ENCODE data around the gene ZBTB7C.

Gene ZBTB7C

DNA sequence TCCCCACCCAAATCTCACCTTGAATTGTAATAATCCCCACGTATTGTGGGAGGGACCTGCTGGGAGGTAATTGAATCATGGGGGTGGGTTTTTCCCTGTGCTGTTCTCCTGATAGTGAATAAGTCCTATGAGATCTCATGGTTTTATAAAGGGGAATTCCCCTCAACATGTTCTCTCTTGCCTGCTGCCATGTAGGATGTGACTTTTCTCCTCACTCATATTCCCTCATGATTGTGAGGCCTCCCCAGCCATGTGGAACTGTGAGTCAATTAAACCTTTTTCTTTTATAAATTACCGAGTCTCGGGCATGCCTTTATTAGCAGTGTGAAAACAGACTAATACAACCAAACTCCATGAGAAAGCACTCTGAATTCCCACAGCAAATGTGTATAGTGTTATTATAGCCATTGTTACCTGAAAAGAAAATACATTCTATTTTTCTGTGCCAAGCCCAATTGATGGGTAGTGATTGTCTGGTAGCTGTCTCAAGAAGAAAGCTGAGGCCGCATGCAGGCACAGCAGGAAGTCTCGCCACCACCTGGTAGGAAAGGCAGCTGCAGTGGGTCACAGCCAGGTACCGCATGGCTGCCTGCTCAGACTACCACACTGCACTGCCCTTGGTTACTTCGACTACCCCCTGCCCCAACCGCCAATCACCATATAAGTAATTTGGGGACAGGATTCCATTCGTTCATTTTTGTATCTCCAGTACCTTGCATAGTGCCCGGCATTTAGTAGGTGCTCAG is 10.3 kb upstream of the ZBTB7C start:
- no peak overlapping the region for H3K27ac ChIP-seq
- DNase-seq (ENCODE audit: low read depth, low spot score): no peak

DNA sequence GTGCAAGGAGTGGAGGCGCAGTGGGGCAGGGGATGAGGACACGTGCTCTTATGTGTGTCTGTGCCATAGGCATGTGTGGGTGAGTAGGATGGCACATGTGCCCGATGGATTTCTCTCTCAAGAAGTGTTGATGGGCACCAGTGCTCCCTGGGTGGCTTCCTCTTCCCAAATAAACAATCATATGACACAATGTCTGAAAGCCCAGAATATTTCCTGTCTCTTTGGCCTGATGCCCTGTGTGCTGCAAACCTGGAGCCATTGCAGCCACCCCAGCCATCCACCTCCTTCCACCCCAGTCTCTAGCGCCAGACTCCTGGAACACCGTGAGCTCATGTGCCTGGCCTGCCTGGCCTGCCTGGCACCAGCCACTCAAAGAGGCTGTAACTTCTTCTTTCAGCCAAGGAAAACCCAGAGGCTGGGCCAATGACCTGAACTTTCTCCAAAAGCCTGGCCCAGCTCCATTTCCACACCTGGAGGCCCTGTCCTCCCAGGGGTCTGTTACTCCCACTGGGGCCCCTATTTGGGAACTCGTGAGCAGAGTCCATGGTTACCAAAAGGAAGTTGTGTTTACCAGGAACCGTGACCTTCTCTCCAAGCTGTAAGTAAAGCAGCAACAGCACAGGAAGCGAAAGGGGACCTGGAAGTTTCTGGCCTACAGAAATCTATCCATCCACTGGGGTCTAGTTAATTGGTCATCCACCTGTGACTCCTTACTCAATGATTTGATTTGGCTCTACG is 9.5 kb upstream of the ZBTB7C start:
- no peak overlapping the region for H3K27ac ChIP-seq
- no peak for DNase-seq (ENCODE audit: low read depth, low spot score)

DNA sequence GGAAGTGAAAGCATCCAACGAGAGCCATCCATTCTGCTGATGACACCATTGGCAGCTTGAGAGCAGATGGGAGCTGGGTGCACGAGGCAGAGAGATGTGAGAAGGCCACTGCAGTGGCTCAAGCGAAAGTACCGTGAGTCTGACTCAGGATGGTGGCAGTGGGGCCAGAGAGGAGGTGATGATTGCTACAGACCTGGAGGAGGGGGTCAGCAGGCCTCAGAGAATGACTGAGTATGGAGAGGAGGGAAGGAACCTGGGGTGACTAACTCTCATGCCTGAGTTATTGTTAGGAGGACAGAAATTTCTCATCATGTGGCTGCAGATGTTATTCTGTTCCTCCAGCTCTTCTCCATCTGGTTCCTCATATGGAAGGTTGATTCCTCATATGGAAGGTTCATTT is 8.8 kb upstream of the ZBTB7C start:
- DNase-seq (ENCODE audit: low read depth, low spot score): no peak
- H3K27ac ChIP-seq: no peak overlapping the region

DNA sequence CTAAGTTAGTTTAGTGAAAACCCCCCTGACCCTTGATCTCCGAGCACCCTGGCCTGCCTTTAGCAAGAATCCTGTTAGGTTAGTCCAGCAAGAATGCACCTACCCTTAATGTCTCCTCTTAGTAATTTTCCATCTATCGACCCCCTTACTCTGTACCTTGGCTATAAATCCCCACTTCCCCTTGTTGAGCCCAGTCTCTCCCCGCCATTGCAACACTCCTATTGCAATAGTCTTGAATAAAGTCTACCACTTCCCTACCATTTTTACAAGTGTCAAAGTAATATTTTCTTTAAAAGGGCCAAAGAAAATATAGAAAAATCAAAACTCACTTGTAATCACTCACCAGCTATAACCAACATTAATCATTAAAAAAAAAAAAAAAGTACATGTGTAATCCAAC is 4.2 kb upstream of the ZBTB7C start:
- DNase-seq (ENCODE audit: low read depth, low spot score): no peak
- H3K27ac ChIP-seq: no peak overlapping the region

DNA sequence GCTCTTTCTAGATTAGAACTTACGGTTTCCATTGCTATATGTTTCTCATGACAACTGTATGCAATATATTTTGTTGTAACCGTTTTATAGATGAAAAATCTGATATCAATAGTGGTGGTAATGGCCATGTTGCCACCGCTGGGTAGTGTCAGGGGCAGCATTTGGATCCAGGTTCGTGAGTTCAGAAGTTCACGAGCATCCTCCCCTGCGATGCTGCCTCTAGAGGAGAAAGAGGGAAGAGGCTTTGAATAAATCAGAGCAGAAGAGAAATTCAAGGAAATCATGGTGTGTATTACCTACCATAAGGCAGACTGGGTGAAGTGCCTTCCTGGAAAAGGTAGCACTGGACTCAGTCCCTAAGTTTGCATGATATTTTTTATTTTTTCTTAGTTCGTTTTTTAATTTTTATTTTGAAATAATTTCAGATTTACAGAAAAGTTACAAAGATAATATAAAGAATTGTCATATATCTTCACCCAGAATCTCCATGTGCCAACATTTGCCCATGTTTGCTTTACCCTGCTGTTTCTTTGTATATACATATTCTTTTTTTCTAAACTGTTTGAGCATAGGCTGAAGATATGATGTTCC is 3.3 kb upstream of the ZBTB7C start:
- no peak overlapping the region for H3K27ac ChIP-seq
- DNase-seq (ENCODE audit: low read depth, low spot score): no peak

DNA sequence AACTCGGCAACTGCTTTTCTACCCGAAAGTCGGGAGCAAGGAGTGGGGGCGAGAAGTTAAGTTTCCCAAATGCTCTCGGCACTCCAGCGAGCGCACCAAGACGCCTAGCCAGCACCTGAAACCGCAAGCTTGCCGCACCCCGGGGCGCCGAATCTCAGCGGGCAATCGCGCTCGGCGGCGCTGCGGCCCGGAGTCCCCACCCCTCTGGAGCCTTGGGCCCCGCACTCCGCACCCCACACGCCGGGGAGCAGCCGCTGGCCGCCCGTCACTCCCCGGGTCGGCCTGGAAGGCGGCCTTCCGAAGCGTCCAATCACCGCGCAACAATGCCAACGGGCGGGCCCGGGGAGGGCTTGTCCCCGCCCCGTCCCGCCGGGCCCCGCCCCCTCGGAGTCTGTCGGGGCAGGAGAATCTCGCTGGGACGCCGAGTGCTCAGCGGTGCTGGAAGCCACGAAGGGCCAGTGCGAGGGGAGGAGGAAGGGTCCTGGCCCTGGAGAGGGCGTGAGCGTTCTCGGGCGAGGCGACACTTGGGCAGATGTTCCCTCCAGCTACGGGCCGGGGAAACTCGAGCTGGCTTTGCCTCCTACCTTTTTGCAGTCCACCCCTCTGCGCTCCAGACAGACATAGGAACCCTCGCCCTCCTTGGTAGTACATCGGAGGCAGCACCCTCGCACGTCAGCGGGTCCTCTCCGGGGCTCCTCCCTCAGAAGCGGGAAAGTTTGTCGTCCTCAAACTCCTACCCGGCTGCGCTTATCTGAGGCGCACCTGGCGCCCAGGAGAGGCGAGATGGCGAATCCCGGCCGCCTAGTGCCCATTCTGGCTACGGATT is 1.1 kb upstream of the ZBTB7C start:
- DNase-seq (ENCODE audit: low read depth, low spot score): no peak

DNA sequence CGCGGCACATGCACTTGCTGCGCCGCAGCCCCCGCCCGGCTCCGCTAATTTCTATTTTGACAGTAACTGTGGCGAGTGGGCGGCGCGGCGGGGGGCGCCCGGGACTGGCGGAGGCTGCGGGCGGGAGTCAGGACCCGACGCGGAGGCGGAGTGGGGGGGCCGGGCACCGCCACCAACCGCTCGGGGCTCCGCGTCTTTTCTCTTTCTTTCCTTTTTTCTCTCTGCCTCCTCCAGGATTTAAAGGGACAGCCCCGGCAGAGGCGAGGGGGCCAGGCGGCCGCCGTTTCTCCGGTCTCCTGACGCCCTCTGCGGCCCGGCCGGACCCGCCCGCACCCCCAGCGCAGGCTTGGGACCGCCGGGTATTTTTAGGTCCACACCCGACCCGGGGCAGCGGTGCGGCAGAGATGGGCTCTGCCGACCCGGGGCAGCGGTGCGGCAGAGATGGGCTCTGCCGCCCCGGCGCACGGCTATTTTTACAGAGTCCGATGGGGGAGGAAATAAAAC is 460 bp upstream of the ZBTB7C start:
- DNase-seq (ENCODE audit: low read depth, low spot score): no peak
- H3K27ac ChIP-seq: no peak overlapping the region

More for the DNA sequence above, 1.1 kb upstream of the ZBTB7C start:
- H3K27ac ChIP-seq: no peak overlapping the region

DNA sequence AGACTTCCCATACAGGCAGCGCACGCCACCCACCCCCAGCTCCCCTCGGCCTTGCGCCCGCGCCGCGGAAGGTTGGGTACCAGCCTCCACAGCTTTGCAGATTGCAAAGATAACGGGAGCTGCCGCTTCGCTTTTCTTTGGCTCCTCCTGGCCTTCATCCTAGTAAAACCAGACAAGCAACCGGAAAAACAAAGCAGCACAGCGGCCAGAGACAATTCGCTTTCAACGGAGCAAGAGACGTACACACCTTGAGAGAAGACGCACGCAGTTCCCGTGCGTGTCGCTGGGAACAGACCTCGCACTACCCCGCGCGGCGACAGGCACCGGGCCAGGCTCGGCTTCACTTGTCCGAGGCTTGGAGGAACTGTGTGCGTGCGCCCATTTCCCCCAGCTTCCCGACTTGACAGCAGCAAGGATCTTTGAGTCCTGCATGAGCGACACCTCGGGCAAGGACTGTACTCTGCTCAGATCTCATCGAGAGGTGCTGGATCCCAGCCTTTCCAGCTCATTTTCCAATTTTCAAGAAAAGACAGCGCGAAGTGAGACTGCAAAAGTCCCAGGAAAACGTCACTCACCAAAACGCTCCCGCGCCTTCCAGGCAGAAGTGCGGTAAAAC is 964 bp downstream of the ZBTB7C start:
- DNase-seq (ENCODE audit: low read depth, low spot score): no peak

DNA sequence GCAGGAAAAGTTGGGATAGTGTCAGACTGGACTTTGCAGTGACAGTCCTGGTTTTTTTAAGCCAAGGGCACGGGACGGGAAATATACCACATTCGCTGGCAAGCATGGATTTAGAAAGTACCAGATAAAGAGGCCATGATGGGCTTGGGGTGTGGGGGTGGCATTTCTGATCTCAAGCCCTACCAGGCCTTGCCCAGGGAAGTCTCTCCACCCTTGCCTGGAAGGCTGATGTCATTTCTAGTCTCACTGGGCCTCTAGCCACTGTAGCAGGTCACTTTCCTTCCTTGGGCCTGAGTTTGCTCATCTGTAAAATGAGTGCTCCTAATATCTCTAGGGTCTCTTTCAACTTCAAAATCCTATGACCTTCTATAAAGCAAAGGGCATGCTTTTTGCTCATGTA is 1.8 kb downstream of the ZBTB7C start:
- DNase-seq (ENCODE audit: low read depth, low spot score): no peak
- H3K27ac ChIP-seq: no peak overlapping the region

More for the DNA sequence above, 964 bp downstream of the ZBTB7C start:
- H3K27ac ChIP-seq: no peak overlapping the region

DNA sequence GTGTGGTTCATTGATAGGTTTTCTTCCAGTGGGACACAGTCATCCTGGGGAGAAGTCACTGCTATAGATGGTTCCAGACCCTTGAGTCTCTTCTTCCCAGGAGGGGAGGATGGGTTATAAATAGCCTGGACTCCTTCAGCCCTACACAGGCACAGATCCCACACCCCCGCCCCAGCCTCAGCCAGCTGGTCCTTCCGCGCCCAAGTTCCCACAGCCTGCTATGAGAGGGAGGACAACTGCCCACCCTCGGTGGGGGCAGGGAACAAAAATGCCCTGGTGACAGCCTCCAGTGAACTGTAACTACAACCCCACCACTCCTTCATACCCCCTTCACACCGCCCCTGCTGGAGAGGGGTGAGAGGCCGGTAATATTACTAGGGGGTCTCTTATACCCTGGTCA is 3.2 kb downstream of the ZBTB7C start:
- no peak for DNase-seq (ENCODE audit: low read depth, low spot score)
- H3K27ac ChIP-seq: no peak overlapping the region

DNA sequence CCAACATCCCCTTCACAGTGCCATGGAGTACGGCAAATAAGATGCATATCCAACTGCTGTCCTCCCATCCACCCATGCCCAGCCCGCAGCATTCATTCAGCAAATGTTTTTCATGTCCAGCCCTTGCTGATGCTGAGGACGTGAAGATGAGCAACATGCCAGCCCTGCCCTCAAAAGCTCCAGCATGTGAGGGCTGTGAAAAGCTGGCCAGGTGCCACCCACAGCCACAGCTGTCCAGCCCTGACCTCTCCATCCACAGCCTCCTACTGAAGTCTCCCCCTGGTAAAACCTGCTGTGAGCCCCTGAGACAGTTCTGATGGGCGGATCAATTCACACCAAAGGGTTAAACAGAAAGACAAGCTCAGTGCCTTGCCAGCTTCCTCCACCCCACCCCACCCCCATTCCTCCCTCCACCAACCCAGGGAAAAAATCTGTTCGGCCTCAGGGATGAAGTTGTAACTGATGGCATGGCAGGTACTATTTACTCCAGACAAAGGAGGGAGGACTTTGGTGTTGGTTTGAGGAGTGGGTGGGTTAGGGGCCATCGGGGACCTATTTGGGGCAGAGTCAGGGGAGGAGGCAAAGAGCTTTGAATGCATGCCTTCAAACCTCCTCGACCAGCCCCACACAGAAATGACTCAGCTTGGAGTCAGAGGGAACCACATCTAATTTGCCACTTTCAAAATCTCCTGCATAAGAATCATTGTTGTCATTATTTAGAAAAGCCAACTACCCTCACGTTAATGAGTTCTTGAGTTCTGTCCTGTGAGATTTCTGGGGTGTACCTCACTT is 4.3 kb downstream of the ZBTB7C start:
- no peak for DNase-seq (ENCODE audit: low read depth, low spot score)
- no peak overlapping the region for H3K27ac ChIP-seq

DNA sequence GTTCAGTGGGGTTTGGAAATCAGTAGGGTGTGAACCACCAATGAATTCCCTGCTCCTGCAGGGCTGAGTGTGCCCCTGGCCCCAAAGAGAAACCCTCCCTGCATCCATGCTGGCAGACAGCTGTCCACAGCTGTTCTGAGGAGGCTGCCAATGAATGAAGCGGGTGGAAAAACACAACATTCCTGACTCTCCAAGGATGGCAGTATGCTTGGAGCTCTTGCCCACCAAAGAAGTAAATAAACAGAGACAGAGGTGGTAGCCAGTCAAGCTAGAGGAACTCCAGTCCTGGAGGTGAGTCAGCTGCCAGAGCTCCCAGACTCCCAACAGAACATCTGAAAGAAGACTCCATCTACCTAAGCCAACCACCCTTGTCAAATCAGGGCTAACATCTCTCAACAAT is 6.2 kb downstream of the ZBTB7C start:
- H3K27ac ChIP-seq: no peak overlapping the region
- no peak for DNase-seq (ENCODE audit: low read depth, low spot score)

DNA sequence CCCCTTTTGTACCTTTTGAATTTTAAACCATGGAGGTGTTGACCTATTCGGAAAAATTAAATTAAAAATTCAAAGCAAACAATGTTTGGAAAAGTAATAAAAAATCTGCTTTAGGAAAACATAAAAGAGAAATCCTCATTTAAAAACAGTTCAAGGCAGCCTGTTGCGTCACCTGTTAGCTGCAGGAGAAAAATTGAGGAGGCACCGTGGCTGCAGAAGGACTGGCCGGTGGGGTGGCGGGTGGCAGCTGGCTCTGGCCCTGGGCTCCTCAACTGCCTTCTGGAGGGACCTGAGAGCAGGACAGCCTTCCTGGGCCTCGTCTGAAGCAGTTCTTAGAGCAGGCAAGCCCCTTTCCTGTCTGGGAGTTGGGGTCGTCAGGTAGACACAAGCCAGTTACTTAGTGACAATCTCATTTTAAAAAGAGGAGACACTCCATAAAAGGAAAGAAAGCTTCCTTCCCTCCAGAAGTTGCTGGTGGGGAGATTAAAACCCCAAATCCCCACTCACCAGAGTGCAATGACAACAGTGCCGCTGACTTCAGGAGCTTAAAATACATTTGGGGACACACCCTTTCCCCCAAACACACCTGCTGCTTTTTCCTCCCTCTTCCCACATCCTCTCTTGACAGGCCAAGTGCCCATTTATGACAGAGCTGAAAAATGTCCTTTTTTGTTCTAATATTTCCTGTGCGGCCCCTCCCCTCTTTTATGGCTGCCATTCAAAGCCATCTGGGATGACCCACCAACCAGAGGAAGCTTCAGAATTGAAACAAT is 9.7 kb downstream of the ZBTB7C start:
- no peak overlapping the region for H3K27ac ChIP-seq
- no peak for DNase-seq (ENCODE audit: low read depth, low spot score)

DNA sequence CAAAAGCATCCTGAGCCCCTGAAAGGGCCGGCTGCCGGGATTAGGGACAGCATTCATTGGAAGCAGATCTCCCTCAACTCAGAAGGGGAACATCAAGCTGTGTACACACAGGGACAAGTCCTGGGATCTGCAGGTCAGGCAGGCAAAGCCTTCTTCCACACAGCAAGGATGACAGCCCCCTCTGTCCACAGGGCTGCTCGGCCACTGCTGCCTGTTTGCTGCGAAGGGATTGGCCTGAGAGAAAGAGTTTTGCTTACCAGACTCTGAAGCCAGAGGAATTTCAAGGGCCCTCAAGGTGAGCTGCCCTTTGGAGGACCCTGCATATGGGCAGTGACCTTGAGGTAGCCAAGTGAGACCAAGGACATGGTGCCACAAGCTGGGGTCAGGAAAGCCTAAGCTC is 11.1 kb downstream of the ZBTB7C start:
- H3K27ac ChIP-seq: no peak overlapping the region
- DNase-seq (ENCODE audit: low read depth, low spot score): no peak

DNA sequence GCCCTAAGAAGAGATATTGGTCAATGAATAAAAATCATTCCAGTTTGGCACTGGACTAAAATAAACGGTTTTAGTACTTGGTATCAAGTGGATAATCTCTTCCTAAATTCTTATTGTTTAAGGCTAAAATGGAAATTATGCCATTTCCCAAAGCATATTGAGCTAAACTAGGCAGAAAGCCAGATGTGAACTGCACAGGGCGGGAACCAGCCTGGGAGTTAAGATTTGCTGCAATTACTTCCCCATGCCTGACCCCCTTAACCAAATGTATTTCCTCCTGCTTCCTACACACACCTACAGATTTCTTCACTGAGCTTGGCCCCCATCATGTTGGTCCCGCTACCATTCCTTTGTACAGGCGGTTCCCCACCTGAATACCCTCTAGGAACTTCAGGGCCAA is 12.2 kb downstream of the ZBTB7C start:
- H3K27ac ChIP-seq: no peak overlapping the region
- no peak for DNase-seq (ENCODE audit: low read depth, low spot score)

DNA sequence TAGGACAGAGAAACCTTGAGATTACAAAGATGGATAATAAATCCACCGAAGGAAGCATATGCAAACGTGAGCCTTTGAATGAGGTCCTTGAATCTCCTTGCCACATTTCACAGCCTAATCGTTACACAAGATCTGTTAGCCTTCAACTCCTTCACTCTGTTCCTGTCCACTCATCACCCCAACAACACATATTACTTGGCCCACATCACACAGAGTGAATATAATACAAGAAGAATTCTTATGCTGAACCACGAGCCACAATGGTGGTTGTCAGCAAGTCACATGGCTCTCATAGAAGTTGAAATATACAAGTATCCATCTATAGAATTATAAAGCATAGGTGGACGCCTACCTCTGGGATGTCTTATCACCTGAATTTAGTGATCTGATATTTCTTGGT is 12.6 kb downstream of the ZBTB7C start:
- H3K27ac ChIP-seq: no peak overlapping the region

DNA sequence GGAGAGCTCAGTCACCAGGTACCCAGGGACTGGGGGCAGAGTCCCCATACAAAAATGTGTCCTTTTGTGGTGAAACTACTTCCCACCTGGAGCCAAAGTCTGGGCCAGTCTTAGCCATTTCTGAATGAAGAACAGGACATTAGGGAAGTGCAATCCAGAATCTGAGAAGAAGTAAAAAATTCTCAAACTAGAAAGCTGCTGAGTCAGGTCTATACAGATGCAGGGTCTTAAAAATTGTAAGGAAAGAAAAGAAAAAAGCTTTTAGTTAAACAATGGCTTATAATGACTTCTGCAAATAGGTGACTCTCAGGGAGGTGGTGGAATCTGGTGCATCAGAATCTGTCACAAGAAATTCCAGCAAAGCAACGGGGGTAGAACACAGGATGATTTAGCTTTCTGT is 13.5 kb downstream of the ZBTB7C start:
- no peak for DNase-seq (ENCODE audit: low read depth, low spot score)
- no peak overlapping the region for H3K27ac ChIP-seq

More for the DNA sequence above, 12.6 kb downstream of the ZBTB7C start:
- DNase-seq (ENCODE audit: low read depth, low spot score): no peak

DNA sequence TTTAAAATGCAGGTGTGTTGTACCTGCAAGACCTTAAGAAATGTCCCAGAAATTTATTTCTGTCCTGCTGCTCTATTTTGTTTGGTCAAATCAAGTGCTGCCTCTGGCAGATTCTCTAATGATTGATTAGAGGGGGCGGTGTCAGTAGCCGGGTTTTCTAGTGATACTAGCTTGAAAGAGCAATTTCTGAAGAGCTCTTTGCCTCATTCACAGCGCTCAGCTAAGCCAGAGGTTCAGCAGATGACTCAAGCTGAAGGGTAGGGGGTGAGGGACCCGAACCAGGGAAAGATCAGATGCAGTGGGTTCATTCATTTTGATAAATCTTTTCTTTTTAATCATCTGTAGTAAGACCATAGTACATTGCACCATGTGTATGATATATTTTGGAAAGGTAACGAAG is 15.0 kb downstream of the ZBTB7C start:
- no peak overlapping the region for H3K27ac ChIP-seq
- DNase-seq (ENCODE audit: low read depth, low spot score): no peak

DNA sequence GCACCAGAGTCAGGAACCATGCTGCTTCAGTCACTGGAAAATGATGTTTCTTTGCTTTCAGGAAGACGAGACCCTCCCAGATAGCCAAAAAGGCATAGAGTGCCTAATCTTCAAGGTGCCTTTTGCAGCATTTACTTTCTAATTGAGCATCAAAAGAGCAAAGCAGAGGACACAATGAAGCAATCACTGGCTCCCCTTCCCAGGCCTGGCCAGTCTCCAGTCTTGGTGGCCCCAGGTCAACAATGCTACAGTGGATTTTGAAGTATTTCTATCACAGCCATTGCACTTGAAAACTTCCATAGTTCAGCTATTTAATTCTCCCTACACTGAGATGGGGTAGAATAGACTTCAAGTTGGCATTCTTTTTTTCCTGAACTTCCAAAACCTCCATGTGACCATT is 15.4 kb downstream of the ZBTB7C start:
- H3K27ac ChIP-seq: peak overlapping the region; percentile 39

More for the DNA sequence above, 15.4 kb downstream of the ZBTB7C start:
- DNase-seq (ENCODE audit: low read depth, low spot score): no peak
